ENCODE measurements around the gene MRPL47. TPM values are rescaled to one million over a fixed set of nuclear protein-coding genes. Genes with fewer than 3 reads are reported as not detected.

The MRPL47 gene
- total RNA-seq, 6 donors from 2014 or later, result 3.1 to 27.7 (median 22.9) TPM

DNA sequence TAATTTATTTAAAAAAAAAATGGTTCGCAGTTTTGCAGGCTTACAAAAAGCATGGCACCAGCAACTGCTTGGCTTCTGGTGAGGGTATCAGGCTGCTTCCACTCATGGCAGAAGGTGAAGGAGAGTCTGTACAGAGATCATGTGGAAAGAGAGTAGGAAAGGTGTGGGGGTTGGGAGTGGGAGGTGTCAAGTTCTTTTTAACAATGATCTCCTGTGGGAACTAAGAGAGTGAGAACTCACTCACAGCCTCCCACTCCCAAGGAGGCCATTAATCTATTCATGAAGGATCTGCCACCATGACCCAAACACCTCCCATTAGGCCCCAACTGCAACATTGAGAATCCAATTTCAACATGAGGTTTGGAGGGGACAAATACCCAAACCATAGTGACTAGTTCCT, 62.8 kb downstream of the MRPL47 start:
- Histone ChIP-seq H3K9me3 (no peaks in the 10 kb centered on the region), H3K4me3 (no peak overlapping the region), H3K4me1 (no peaks in the 10 kb centered on the region), H3K27ac (no peak overlapping the region), H3K27me3 (no peaks in the 10 kb centered on the region), H3K36me3 (no peaks in the 10 kb centered on the region)
- no peak for TF ChIP-seq POLR2AphosphoS5 (IDR thresholded peaks at IDR 0.05)
- TF ChIP-seq POLR2A (IDR thresholded peaks at IDR 0.05), result no peak
- TF ChIP-seq, protein P1, sequence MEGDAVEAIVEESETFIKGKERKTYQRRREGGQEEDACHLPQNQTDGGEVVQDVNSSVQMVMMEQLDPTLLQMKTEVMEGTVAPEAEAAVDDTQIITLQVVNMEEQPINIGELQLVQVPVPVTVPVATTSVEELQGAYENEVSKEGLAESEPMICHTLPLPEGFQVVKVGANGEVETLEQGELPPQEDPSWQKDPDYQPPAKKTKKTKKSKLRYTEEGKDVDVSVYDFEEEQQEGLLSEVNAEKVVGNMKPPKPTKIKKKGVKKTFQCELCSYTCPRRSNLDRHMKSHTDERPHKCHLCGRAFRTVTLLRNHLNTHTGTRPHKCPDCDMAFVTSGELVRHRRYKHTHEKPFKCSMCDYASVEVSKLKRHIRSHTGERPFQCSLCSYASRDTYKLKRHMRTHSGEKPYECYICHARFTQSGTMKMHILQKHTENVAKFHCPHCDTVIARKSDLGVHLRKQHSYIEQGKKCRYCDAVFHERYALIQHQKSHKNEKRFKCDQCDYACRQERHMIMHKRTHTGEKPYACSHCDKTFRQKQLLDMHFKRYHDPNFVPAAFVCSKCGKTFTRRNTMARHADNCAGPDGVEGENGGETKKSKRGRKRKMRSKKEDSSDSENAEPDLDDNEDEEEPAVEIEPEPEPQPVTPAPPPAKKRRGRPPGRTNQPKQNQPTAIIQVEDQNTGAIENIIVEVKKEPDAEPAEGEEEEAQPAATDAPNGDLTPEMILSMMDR (IDR thresholded peaks at IDR 0.05), result no peak
- no peak for TF ChIP-seq EP300 (IDR thresholded peaks at IDR 0.05)
- ATAC-seq (ENCODE audit: low FRiP score in 2 of 2), result no peak
- 94 to 98% methylated on average over 1 of the region's 1 CpG for WGBS, 2 donors
- DNase-seq, result no peak

DNA sequence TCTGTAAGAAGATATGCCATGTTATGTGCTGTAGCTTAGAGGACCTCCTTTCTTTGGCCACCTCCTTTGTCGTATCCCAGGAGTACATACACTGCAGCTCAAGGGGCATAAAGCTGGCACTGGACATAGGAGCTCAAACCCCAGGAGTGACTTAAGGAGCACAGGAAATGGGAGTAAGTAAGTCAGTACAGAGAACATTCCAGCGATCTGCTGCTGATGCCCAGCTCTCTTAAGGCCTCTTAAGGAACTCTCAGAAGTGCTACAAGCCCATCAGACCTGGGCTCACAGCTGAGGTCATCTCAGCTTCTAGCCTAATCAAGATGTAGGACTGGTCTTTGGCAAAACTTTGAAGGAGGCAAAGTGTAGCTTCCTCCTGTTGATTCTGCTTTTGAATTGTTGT, 63.3 kb downstream of the MRPL47 start:
- H3K27me3 ChIP-seq, result no peaks in the 10 kb centered on the region
- no peaks in the 10 kb centered on the region for H3K4me1 ChIP-seq
- DNase-seq, result peak in 1 of 2 donors; percentile 51
- H3K9me3 ChIP-seq, result no peaks in the 10 kb centered on the region
- TF ChIP-seq, protein P1 (IDR thresholded peaks at IDR 0.05), result no peak
- TF ChIP-seq POLR2AphosphoS5 (IDR thresholded peaks at IDR 0.05) (no peak), EP300 (IDR thresholded peaks at IDR 0.05) (no peak), POLR2A (IDR thresholded peaks at IDR 0.05) (no peak)
- no peaks in the 10 kb centered on the region for H3K36me3 ChIP-seq
- H3K4me3 ChIP-seq, result no peak overlapping the region
- 66 to 67% methylated on average over 2 of the region's 2 CpGs for WGBS, 2 donors
- peak; percentile 53 to 77 for ATAC-seq (ENCODE audit: low FRiP score in 2 of 2)
- no peak overlapping the region for H3K27ac ChIP-seq

Small RNA genes within 50 kb of the gene (small RNA-seq; reads per million reads assigned to genes)
- gene AC090425.1 (0 reads per million in 4 donors), gene RF01210 (0 reads per million in 4 donors)

Other genes starting within 250 kb of the MRPL47 start
- 10 to 100 TPM; 19.8 to 45.2 (median 28.6) TPM for gene GNB4, start 153.2 kb downstream of the MRPL47 start, total RNA-seq
- 10 to 100 TPM; 17.2 to 47.3 (median 30.7) TPM for gene ACTL6A, start 41.7 kb downstream of the MRPL47 start, total RNA-seq
- gene NDUFB5, start 156 bp upstream of the MRPL47 start, total RNA-seq, result 10 to 100 TPM; 32.6 to 92.2 (median 62.3) TPM
- gene USP13, start 48.4 kb upstream of the MRPL47 start, total RNA-seq, result 10 to 100 TPM; 14.4 to 34.6 (median 27.8) TPM